ENCODE measurements around the gene GASK1B. TPM values are rescaled to one million over a fixed set of nuclear protein-coding genes. Genes with fewer than 3 reads are reported as not detected.

Gene GASK1B
- total and polyA plus RNA-seq, 2 of the 13 experiments (the other 11 are each of a cell fraction or from before 2014, with no cell fraction given): 29.1 to 40.4 TPM

- in situ Hi-C loops (cut with HindIII; ENCODE audit: extremely low pct_ligation_motif_present, low pct_unique_long_range_greater_than_20kb): no loop called here
- no TSS peak for BruUV-seq (replicated peaks)
These were observed 6.6 kb upstream of the GASK1B start for GRCh38 chr4:158179465-158179864.

GRCh38 chr4:158176776-158177175 lies 4.0 kb upstream of the GASK1B start:
- no peak overlapping the region for H2AFZ ChIP-seq (ENCODE audit: low read length)
- H3K27me3 ChIP-seq (ENCODE audit: control insufficient read depth in 1 of 2, insufficient read depth in 2 of 2, low read length in 2 of 2): no peaks in the 10 kb centered on the region
- FAIRE-seq (no peak), DNase-seq (ENCODE audit: low spot score) (no peak), ATAC-seq (no peak)
- no peaks in the 10 kb centered on the region for H4K20me1 ChIP-seq (ENCODE audit: insufficient read depth, low read length)
- no peak overlapping the region for H3K9ac ChIP-seq (ENCODE audit: insufficient read depth, low read depth, low read length)
- no peak overlapping the region for H3K4me2 ChIP-seq (ENCODE audit: low read depth, low read length)
- H3K36me3 ChIP-seq (replicated peaks in 1 of 2; ENCODE audit: control insufficient read depth in 1 of 2, insufficient read depth in 2 of 2, low read length in 2 of 2): 0 out of 5 replicates have a peak, but pooled peaks cover 0 to 5% of the 10 kb centered on the region in 2 experiments
- ChIA-PET POLR2A (no interaction called here), CTCF (ENCODE audit: low intra/inter-chr PET ratio, low total read pairs) (no interaction called here)
- in situ Hi-C loops (cut with HindIII; ENCODE audit: extremely low pct_ligation_motif_present, low pct_unique_long_range_greater_than_20kb) (no loop called here), intact Hi-C loops (cut with micrococcal nuclease; ENCODE audit: unreplicated experiment) (loop anchor here (10.0 kb wide), 2 partner anchors 362 to 662 kb away; no protein-coding TSS in a partner anchor)
- no peak overlapping the region for H3K4me3 ChIP-seq (replicated peaks in 1 of 3; ENCODE audit: insufficient read depth in 1 of 3, low read depth in 2 of 3, low read length in 3 of 3)
- peaks cover 13% of the 10 kb centered on the region for H3K79me2 ChIP-seq (ENCODE audit: insufficient read depth, low read length)
- TF ChIP-seq MAFK (conservative IDR thresholded peaks at IDR 0.05 in 1 of 2, IDR thresholded peaks at IDR 0.05 in 1 of 2; ENCODE audit: low read length in 2 of 2): no peak
- TF ChIP-seq FIP1L1 (IDR thresholded peaks at IDR 0.05; ENCODE audit: borderline replicate concordance, insufficient read depth, low read depth, low read length): no peak
- TF ChIP-seq U2AF1 (optimal IDR thresholded peaks at IDR 0.05; ENCODE audit: low read depth, low read length): no peak
- TF ChIP-seq CEBPG (CRISPR knock-in tag; IDR thresholded peaks at IDR 0.05): no peak
- no peak for TF ChIP-seq CBX5 (CRISPR knock-in tag; IDR thresholded peaks at IDR 0.05; ENCODE audit: borderline replicate concordance)
- TF ChIP-seq FOXK1 (CRISPR knock-in tag; IDR thresholded peaks at IDR 0.05; ENCODE audit: borderline replicate concordance, low read depth): no peak
- TF ChIP-seq ZNF281 (CRISPR knock-in tag; IDR thresholded peaks at IDR 0.05; ENCODE audit: borderline replicate concordance): no peak
- TF ChIP-seq ZHX1 (CRISPR knock-in tag; IDR thresholded peaks at IDR 0.05; ENCODE audit: low read depth): no peak
- no peak for TF ChIP-seq MXD4 (CRISPR knock-in tag; IDR thresholded peaks at IDR 0.05)
- H3K27ac ChIP-seq (ENCODE audit: extremely low read length, insufficient read depth, low read length): no peak overlapping the region
- H3K4me1 ChIP-seq (ENCODE audit: insufficient read depth, low read length): peaks cover 38% of the 10 kb centered on the region
- no peaks in the 10 kb centered on the region for H3K9me3 ChIP-seq (ENCODE audit: low read length)
- BruUV-seq (replicated peaks): no TSS peak

More at GRCh38 chr4:158179465-158179864, 6.6 kb upstream of the GASK1B start:
- ATAC-seq (no peak), DNase-seq (ENCODE audit: low spot score) (no peak), FAIRE-seq (no peak)
- Histone ChIP-seq H3K4me2 (ENCODE audit: low read depth, low read length) (no peak overlapping the region), H3K27ac (ENCODE audit: extremely low read length, insufficient read depth, low read length) (no peak overlapping the region), H3K9ac (ENCODE audit: insufficient read depth, low read depth, low read length) (no peak overlapping the region), H3K4me3 (replicated peaks in 1 of 3; ENCODE audit: insufficient read depth in 1 of 3, low read depth in 2 of 3, low read length in 3 of 3) (no peak overlapping the region), H4K20me1 (ENCODE audit: insufficient read depth, low read length) (no peaks in the 10 kb centered on the region), H3K36me3 (replicated peaks in 1 of 2; ENCODE audit: control insufficient read depth in 1 of 2, insufficient read depth in 2 of 2, low read length in 2 of 2) (0 out of 5 replicates have a peak, but pooled peaks cover 0 to 8% of the 10 kb centered on the region in 2 experiments), H3K27me3 (ENCODE audit: control insufficient read depth in 1 of 2, insufficient read depth in 2 of 2, low read length in 2 of 2) (no peaks in the 10 kb centered on the region), H2AFZ (ENCODE audit: low read length) (no peak overlapping the region), H3K79me2 (ENCODE audit: insufficient read depth, low read length) (no peaks in the 10 kb centered on the region), H3K4me1 (ENCODE audit: insufficient read depth, low read length) (peaks cover 19% of the 10 kb centered on the region), H3K9me3 (ENCODE audit: low read length) (no peaks in the 10 kb centered on the region)
- POLR2A ChIA-PET: no interaction called here
- TF ChIP-seq RBAK (CRISPR knock-in tag; IDR thresholded peaks at IDR 0.05) (no peak), ZNF761 (CRISPR knock-in tag; conservative IDR thresholded peaks at IDR 0.05) (no peak), TAF15 (IDR thresholded peaks at IDR 0.05; ENCODE audit: low read depth, low read length, poor library complexity, severe bottlenecking) (no peak)
- WGBS (ENCODE audit: low lambda C conversion rate): 96% methylated on average over 3 of the region's 3 CpGs
- CTCF ChIA-PET (ENCODE audit: low intra/inter-chr PET ratio, low total read pairs): no interaction called here
- intact Hi-C loops (cut with micrococcal nuclease; ENCODE audit: unreplicated experiment): loop anchor here (10.0 kb wide), 2 partner anchors 365 to 665 kb away; no protein-coding TSS in a partner anchor
